Right ventricle myocardium inferior (tissue), 1 donor: ENCODE data around the gene SLC49A3. TPM values are rescaled to one million over a fixed set of nuclear protein-coding genes. Genes with fewer than 3 reads are reported as not detected.
A peak's percentile ranks its signal among the peaks of the same experiment; 100 is the strongest.

Experiments used
- ATAC-seq: fragments of 200-7000 bp; cut with Tn5 transposase; one replicate; pipeline ENCODE4 v1.9.1; 2020; ENCODE audit warnings: mild to moderate bottlenecking, moderate library complexity
- DNase-seq: peaks from one replicate; pipeline ENCODE4 v3.0.0; 2021; ENCODE audit errors: missing footprints
- intact Hi-C: fragments of 100-400 bp; cut with DNase I; formaldehyde crosslinking; loops from one replicate; pipeline ENCODE4 v1.11.0; 2022
- total RNA-seq: library from RNA; stranded (reverse); fragmentation: NEBNext Ultra II Directional; extraction: Animal tissue kit (Norgen Biotek cat#: 25700); gene quantifications from one replicate; pipeline ENCODE4 v1.2.1, GENCODE V29; 2021
- donor health status: DM: no; HTN: yes; CAD: no; lungs with severe emphysema.

SLC49A3 gene
- total RNA-seq, 1 donor from 2014 or later: 17.3 TPM

DNA sequence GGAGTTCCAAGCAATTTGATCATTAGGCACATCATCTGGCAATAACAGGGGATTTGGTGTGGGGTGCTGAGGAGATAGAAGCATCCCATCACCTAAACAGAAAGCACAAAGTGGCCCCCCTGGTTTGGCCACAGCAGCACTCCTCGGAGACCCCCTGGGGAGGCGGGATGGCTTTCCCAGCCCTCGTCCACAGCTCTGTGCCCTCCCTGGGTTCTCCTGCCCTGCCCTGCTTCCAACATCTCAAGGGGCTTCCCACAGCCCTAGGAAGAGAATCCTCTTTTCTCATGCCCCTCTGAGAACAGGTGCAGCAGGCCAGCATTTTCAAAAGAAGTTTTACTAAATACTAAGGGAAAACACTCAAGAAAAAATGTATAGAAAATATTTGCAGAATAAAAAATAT lies 27.7 kb downstream of the SLC49A3 start:
- ATAC-seq (no peak), DNase-seq (peak; percentile 14)
- intact Hi-C loops: no loop called here

DNA sequence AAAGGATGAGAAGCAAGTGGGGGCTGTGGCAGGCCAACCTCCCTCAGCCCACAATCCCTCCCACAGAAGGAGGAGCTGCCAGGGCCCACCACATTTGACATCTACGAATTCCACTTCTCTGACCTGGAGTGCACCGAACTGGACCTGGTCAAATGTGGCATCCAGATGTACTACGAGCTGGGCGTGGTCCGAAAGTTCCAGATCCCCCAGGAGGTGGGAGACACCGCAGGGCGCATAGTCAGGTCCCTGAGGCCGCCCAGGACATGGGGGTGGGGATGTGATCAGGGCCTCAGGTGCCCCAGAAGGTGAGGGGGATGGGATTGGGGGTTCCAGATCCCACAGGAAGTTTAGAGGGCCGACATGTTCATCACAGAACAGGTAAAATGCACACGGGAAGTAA lies 28.6 kb downstream of the SLC49A3 start:
- DNase-seq (peak; percentile 47), ATAC-seq (no peak)
- intact Hi-C loops: no loop called here

DNA sequence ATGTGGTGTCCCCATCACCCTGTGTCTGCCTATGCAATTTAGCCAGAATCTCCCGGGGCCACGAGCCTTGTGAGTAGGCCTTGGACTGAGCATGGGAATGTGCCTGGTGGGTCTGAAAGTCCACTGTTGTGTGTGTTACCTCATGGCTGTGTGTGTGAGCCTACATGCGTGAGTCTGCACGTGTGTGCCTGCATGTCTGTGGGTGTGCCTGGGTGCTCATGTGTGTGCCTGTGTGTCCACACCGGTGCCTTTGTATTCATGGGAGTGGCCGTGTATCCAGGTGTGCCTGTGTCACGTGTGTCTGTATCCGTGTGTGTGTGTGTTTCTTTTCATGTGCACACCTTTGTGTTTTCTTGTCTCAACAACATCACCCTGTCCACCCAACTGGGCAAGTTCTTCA lies 29.1 kb downstream of the SLC49A3 start:
- peak; percentile 22 for DNase-seq
- intact Hi-C loops: no loop called here
- no peak for ATAC-seq

DNA sequence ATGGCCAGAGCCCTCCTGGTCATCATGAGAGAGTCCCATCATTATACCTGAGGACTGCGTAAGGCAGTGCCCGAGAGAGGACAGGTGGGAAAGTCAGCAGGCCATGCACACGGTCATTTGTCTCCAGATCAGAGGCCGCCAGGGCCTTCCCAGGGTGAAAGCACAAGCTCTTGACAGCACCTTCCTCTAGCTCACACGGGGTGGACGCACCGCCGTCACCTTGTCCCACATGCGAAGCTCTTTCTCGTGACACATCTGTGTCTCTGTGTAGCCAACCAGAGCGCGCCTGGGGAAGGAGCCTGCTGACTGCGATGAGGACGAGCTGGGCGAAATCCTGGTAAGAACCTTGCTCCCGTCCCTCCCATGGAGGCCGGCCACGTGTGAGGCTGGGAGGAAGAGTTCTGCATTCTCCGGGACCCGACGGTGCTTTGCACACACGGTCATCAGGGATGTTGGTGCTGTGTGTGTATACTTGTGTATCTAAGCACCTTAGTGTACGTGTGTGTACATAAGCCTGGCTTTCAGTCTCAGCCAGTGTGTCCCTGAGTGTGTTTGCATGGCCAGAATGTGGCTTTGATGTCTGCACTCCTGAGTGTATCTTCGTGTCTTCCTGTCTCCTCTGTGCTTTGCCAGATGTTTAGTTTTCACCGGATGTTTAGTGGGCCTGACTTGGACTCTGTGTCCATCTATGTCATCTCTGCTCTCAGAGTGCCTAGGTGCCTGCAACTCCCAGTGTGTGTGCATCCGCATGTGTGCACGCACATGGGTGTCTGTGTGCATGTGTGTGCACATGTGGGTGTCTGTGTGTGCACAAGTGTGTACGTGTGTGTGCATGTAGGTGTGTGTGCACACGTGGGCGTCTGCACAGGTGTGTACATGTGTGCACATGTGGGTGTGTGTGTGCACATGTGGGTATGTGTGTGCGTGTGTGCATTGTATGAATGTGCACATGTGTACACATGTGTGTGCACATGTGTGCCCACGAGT lies 30.0 kb downstream of the SLC49A3 start:
- DNase-seq: peak; percentile 49
- no peak for ATAC-seq
- intact Hi-C loops: no loop called here

DNA sequence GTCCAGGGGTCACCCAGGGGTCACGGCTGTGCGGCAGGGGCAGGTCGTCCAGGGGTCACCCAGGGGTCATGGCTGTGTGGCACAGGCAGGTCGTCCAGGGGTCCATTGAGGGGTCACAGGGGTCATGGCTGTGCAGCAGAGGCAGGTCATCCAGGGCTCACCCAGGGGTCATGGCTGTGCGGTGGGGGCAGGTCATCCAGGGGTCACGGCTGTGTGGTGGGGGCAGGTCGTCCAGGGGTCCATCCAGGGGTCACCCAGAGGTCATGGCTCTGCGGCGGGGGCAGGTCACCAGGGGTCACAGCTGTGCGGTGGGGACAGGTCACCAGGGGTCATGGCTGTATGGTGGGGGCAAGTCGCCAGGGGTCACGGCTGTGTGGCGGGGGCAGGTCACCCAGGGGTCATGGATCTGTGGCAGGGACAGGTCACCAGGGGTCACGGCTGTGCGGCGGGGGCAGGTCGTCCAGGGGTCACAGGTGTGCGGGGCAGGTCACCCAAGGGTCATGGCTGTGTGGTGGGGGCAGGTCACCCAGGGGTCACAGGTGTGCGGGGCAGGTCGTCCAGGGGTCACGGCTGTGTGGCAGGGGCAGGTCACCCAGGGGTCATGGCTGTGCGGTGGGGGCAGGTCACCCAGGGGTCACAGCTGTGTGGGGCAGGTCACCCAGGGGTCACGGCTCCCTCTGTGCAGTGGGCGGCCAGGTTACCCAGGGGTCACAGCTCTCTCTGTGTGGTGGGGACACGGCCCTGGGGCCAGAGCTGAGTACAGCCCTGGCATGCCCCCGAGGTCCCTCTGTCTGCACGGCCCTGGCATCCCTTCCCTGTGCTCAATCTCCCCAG lies 30.9 kb downstream of the SLC49A3 start:
- DNase-seq: peak; percentile 68
- intact Hi-C loops: no loop called here
- peak; percentile 10 for ATAC-seq

DNA sequence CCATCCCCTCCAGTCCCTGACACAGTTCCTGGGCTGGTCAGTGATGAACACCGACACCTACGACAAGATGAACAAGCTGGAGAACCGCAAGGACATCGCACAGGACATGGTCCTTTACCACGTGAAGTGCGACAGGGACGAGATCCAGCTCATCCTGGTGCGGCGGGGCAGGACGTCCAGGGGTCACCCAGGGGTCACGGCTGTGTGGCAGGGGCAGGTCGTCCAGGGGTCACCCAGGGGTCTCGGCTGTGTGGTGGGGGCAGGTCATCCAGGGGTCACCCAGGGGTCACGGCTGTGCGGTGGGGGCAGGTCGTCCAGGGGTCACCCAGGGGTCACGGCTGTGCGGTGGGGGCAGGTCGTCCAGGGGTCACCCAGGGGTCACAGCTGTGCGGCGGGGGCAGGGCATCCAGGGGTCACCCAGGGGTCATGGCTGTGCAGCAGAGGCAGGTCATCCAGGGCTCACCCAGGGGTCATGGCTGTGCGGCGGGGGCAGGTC lies 31.6 kb downstream of the SLC49A3 start:
- intact Hi-C loops: no loop called here
- DNase-seq: peak; percentile 45
- ATAC-seq: no peak

DNA sequence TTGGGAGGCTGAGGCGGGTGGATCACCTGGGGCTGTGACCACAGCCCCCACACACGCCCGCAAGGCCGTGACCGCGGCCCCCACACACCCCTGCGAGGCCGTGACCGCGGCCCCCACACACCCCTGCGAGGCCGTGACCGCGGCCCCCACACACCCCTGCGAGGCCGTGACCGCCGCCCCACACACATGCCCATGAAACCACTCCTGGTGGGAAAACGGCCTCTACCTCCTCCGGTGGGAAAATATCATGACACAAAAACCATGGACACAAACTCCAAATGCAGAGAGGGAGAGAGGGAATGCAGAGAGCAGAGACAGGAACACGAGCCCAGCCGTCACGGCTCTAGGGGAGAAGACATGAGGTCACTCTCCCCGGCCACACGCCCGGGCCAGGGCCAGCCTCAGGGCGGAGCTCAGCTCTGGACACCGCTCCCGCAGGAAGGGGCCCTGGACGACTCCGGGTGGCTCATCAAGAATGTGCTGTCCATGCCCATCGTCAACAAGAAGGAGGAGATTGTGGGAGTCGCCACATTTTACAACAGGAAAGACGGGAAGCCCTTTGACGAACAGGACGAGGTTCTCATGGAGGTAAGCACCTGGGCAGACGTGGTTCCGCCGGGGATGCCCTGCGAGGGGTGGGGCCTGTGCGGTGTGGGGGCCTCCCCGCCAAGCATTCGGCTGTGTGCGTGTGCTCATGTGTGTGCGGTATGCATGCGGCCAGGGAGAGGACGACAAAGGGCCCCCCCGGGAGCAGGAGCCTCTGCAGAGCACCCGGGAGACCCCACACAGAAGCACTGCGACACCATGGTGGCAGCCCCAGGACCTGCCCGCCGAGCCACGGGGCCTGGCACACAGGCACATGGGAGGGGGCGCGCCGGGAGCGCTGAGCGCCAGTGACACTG lies 32.3 kb downstream of the SLC49A3 start:
- DNase-seq (peak; percentile 53), ATAC-seq (no peak)
- intact Hi-C loops: no loop called here

DNA sequence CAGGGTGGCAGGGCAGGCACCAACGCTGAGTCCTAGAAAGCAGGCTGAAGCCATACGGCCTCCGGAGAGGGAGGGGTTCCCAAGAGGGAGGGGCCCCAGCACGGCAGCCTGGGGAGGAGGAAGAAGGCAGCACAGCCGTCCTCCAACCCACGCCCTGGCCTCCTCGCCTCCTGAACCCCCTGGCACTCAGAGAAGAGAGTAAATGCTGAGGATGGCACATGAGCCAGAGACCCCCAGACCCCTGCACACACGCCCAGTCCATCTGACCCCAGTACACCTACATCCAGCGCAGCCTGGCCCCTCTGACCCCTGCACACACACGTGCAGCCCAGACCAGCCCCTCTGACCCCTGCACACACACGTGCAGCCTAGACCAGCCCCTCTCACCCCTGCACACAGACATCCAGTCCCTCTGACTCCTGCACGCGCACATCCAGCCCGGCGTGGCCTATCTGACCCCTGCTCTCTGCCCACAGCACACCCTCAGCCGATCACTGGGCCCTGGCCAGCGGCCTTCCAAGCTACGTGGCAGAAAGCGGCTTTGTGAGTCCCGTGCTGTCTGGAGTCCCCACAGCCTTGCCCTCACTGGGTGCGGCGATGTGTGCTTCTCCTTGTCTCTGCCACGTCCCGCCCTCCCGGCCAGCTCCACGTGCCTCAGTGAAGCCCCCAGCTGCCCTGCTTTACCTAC lies 33.3 kb downstream of the SLC49A3 start:
- DNase-seq (peak; percentile 56), ATAC-seq (no peak)
- intact Hi-C loops: no loop called here

DNA sequence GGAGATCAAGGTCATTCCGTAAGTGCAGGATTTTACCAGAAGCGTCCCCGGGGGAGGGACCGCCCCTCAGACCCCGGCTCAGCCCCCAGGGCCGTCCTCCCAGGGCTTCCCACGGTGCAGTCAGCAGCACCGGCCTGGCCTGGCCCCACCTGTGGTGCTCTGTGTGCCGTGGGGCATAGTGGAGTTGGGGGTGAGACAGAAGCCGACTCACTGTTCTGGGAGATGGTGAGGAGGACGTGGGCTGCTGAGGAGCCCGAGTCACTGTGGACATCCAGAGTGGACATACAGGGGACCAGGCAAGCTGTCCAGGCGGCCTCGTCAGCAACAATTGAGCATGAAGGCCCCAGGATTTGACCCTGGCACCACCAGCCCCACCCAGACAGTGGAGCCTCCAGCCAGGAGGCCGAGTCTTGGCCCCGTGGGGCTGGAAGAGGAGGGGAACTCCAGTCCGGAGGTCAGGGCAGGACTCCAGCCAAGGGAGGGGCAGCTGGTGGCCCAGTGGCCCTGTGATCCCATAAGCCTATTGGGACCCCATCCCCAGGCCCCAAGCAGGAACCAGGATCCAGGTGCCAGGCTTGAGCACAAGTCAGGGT lies 34.0 kb downstream of the SLC49A3 start:
- DNase-seq (peak; percentile 53), ATAC-seq (no peak)
- intact Hi-C loops: no loop called here

DNA sequence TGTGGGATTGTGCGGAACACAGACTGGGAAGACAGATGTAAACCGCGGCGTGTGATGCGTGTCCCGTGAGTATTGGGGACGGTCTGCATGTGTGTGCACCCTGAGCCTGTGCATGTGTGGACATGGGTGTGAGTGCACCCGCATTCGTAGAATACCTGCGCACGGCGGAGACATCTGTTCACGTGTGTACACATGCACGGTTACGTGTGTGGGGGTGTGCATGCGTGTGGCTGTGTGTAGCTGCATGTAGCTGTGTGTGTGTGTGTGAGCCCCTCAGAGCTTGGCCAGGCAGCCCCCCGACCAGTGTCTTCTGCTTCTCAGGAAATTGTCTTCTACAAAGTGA lies 34.5 kb downstream of the SLC49A3 start:
- ATAC-seq (no peak), DNase-seq (peak; percentile 33)
- intact Hi-C loops: no loop called here

DNA sequence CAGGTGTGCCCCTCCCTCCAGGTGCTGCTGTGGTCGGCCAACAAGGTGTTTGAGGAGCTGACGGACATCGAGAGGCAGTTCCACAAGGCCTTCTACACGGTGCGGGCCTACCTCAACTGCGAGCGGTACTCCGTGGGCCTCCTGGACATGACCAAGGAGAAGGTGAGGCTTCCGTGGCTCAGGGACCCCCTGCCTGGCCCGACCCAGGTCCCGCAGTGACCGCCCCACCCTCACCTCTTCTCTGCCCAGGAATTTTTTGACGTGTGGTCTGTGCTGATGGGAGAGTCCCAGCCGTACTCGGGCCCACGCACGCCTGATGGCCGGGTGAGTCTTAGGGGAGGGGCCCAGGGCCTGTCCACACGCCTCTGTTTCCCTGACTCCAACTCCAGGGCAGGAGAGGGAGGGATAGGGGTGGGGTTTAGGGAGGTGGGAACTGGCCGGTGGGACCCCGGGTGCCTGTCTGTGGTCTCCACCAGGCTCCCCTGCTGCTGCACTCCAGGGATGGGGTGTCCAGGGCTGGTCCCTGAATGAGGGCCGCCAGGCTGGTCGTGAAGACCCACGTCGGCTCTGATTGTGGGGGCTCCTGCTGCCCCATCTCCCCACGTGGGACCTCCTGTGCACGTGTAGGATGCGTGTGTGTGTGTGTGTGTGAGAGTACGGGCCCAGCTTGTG lies 35.0 kb downstream of the SLC49A3 start:
- intact Hi-C loops: no loop called here
- DNase-seq: peak; percentile 45
- no peak for ATAC-seq

DNA sequence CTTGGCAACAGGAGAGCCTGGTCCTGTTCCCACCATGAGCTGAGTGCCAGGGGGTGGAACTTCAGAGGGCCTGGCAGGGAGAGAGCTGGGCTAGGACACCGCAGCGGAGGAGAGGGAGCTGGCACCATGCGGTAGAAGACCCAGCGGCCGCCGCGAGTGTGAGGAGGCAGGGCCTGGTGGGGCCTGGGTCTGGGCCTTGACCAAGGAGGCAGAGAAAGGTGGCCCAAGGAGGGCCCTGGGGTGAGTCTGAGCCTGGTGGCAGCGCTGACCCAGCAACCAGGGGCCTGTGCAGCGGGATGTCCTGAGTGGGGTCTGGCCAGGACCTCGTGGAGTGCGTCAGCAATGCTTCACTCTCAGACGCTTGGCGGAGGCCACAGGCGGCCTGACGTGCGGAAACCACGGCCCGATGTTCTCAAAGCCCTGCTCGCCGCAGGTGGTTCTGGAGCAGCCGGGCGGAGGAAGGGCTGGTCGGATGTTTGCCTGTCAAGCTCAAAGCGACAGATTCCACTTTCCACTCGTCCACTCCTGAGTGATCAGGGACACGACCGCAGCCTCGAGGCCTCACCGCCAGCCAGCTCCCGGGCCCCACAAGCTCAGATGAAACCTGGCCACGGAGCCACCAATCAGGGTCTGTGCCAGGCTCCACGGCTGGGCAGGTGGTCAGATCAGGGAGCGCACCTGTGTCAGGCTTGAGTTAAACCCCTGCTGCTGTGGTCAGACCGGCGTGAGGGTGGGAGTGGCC lies 35.7 kb downstream of the SLC49A3 start:
- ATAC-seq (no peak), DNase-seq (peak; percentile 71)
- intact Hi-C loops: no loop called here

DNA sequence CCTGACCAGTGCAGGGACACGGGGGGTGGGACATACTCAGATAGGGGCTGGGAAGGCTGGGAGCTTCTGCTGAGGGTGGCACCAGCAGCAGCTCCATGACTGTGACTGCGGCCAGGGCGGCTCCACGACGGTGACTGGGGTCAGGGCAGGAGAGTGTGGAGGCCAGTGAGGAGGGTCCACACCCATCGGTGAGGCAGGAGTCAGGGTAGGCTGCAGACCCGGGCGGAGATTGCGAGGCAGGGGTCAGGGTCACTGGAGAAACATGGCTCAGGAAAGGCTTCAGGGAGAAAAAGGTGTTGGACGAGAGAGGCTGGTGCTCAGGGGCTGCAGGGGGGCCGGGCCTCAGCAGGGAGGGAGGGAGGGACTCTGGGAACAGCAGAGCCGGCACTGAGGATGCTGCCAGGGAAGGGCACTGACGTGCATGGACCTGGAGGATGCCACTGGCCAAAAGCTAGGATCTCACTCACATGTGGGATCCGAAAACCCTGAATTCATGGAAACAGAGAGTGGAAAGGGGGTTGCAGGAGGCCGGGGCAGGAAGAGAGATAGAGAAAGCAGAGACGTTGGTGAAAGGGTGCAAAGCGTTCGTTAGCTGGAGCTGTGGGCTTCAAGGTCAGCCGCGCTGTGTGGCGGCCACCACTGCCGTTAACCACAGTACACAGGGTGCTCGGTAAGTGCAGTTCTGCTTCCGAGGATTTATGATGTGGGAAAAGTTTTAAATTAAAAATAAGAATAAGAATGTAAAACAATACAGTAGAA lies 36.9 kb downstream of the SLC49A3 start:
- DNase-seq (peak; percentile 40), ATAC-seq (no peak)
- intact Hi-C loops: no loop called here

DNA sequence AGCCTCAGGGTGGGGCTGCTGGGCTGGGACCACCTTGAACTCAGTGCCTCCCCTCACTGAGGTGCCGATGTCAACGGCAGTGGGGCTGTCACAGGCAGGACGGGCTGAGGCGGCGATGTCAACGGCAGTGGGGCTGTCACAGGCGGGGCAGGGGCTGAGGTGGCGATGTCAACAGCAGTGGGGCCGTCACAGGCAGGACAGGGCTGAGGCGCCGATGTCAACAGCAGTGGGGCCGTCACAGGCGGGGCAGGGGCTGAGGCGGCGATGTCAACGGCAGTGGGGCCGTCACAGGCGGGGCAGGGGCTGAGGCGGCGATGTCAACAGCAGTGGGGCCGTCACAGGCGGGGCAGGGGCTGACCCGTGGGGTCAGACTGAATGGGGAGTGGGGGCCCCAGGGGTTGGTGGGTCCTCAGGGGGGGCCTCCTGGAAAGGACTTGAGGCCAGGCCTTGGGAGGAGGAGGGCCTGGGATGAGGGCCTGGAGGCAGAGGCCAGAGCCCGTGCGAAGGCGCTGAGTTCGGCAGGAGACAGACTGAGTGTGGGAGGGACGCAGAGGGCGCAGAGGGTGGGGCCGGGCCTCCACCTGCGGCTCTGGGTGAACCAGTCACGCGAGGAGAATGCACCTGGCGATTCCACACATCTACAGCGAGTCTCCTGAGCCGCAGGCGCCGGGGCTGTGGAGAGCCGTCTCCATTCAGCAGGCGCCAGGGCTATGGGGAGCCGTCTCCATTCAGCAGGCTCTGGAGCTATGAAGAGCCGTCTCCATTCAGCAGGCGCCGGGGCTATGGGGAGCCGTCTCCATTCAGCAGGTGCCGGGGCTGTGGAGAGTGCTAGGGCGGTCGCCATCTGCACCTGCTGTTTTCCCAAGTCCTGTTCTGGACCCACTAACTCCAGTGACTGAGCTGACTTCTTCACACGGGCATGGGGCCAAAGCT lies 37.7 kb downstream of the SLC49A3 start:
- ATAC-seq: no peak
- intact Hi-C loops: no loop called here
- DNase-seq: peak; percentile 41

DNA sequence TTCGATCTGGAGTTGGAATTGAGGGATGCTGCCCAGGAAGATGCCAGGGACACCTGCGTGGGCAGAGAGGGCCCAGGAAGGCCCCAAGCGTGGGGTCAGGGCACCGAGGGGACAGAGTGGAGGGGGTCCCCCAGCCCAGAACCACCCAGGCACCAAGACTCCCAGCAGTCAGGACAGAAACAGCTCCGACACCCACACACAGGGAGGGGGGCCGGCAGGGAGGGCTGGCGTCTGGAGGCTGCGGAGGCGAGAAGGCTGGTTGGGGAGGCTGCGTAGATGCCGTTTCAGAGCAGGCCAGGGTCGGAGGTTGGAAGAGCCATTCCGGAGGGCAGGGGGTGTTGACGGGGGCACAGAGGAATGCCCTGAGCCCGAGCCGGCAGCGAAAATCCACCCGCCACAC lies 38.5 kb downstream of the SLC49A3 start:
- no peak for ATAC-seq
- DNase-seq: peak; percentile 25
- intact Hi-C loops: no loop called here
